Activated naive CD4-positive, alpha-beta T cell treated with anti-CD3 and anti-CD28 coated beads, Interleukin-2, amount 50 U/mL, for 24 hours (primary cell): ENCODE data around the gene ATP9B.

ENCODE experiments used
- H3K27ac Mint-ChIP-seq: one replicate; pipeline ENCODE4 v1.8.0; 2021; ENCODE audit warnings: mild to moderate bottlenecking, mixed read lengths
- H3K27me3 Mint-ChIP-seq: one replicate; pipeline ENCODE4 v1.8.0; 2021; ENCODE audit warnings: mixed read lengths
- H3K36me3 Mint-ChIP-seq: one replicate; pipeline ENCODE4 v1.8.0; 2021; ENCODE audit warnings: mixed read lengths
- H3K4me1 Mint-ChIP-seq: one replicate; pipeline ENCODE4 v1.8.0; 2021; ENCODE audit warnings: mixed read lengths
- H3K4me3 Mint-ChIP-seq: one replicate; pipeline ENCODE4 v1.8.0; 2021; ENCODE audit warnings: mild to moderate bottlenecking, mixed read lengths
- H3K9me3 Mint-ChIP-seq: one replicate; pipeline ENCODE4 v1.8.0; 2021; ENCODE audit warnings: mixed read lengths

ATP9B gene

GRCh38 chr18:79068937-79069716 lies at the start of gene ATP9B:
Gene ATP9B, plus strand, starts transcription at chr18:79069394. Its CDS starts 17 bp downstream, at chr18:79069411.
- peaks cover 39% of the 10 kb centered on the region for H3K4me1 Mint-ChIP-seq
- no peaks in the 10 kb centered on the region for H3K9me3 Mint-ChIP-seq
- H3K36me3 Mint-ChIP-seq: peaks cover 11% of the 10 kb centered on the region
- H3K4me3 Mint-ChIP-seq: peak within 1 kb of the TSS; percentile 92
- H3K27ac Mint-ChIP-seq: peak within 1 kb of the TSS; percentile 98
- H3K27me3 Mint-ChIP-seq: no peaks in the 10 kb centered on the region

- H3K36me3 Mint-ChIP-seq: no peaks in the 10 kb centered on the region
- H3K4me1 Mint-ChIP-seq: no peaks in the 10 kb centered on the region
These were observed 49.3 kb upstream of the ATP9B start for GRCh38 chr18:79019881-79020280.

GRCh38 chr18:79022603-79023002 lies 46.6 kb upstream of the ATP9B start:
- H3K36me3 Mint-ChIP-seq: no peaks in the 10 kb centered on the region
- no peak overlapping the region for H3K27ac Mint-ChIP-seq
- peaks cover 2% of the 10 kb centered on the region for H3K9me3 Mint-ChIP-seq
- no peak overlapping the region for H3K4me3 Mint-ChIP-seq
- H3K4me1 Mint-ChIP-seq: no peaks in the 10 kb centered on the region
- H3K27me3 Mint-ChIP-seq: peaks cover 4% of the 10 kb centered on the region

More at GRCh38 chr18:79019881-79020280, 49.3 kb upstream of the ATP9B start:
- H3K9me3 Mint-ChIP-seq: no peaks in the 10 kb centered on the region
- H3K27ac Mint-ChIP-seq: no peak overlapping the region
- H3K4me3 Mint-ChIP-seq: no peak overlapping the region
- H3K27me3 Mint-ChIP-seq: peaks cover 4% of the 10 kb centered on the region

- H3K9me3 Mint-ChIP-seq: peaks cover 16% of the 10 kb centered on the region
- no peaks in the 10 kb centered on the region for H3K4me1 Mint-ChIP-seq
- H3K36me3 Mint-ChIP-seq: no peaks in the 10 kb centered on the region
- peaks cover 1% of the 10 kb centered on the region for H3K27me3 Mint-ChIP-seq
- H3K4me3 Mint-ChIP-seq: no peak overlapping the region
- no peak overlapping the region for H3K27ac Mint-ChIP-seq
These were observed 42.7 kb upstream of the ATP9B start for GRCh38 chr18:79026491-79026890.

GRCh38 chr18:79030680-79031079 lies 38.5 kb upstream of the ATP9B start:
- Mint-ChIP-seq H3K27me3 (peaks cover 1% of the 10 kb centered on the region), H3K27ac (no peak overlapping the region), H3K9me3 (peaks cover 16% of the 10 kb centered on the region), H3K36me3 (no peaks in the 10 kb centered on the region), H3K4me3 (no peak overlapping the region), H3K4me1 (no peaks in the 10 kb centered on the region)

GRCh38 chr18:79042276-79042675 lies 26.9 kb upstream of the ATP9B start:
- H3K4me3 Mint-ChIP-seq: no peak overlapping the region
- no peaks in the 10 kb centered on the region for H3K4me1 Mint-ChIP-seq
- no peaks in the 10 kb centered on the region for H3K36me3 Mint-ChIP-seq
- H3K27me3 Mint-ChIP-seq: peaks cover 3% of the 10 kb centered on the region
- H3K27ac Mint-ChIP-seq: no peak overlapping the region
- H3K9me3 Mint-ChIP-seq: no peaks in the 10 kb centered on the region

- no peaks in the 10 kb centered on the region for H3K36me3 Mint-ChIP-seq
These were observed 25.9 kb upstream of the ATP9B start for GRCh38 chr18:79043288-79043687.

GRCh38 chr18:79046522-79046921 lies 22.7 kb upstream of the ATP9B start:
- no peaks in the 10 kb centered on the region for H3K36me3 Mint-ChIP-seq
- no peak overlapping the region for H3K27ac Mint-ChIP-seq

More at GRCh38 chr18:79043288-79043687, 25.9 kb upstream of the ATP9B start:
- H3K4me1 Mint-ChIP-seq: no peaks in the 10 kb centered on the region
- no peaks in the 10 kb centered on the region for H3K9me3 Mint-ChIP-seq
- peaks cover 3% of the 10 kb centered on the region for H3K27me3 Mint-ChIP-seq
- H3K4me3 Mint-ChIP-seq: no peak overlapping the region
- no peak overlapping the region for H3K27ac Mint-ChIP-seq

GRCh38 chr18:79047556-79048244 lies 21.5 kb upstream of the ATP9B start:
- no peak overlapping the region for H3K4me3 Mint-ChIP-seq
- H3K9me3 Mint-ChIP-seq: no peaks in the 10 kb centered on the region
- H3K36me3 Mint-ChIP-seq: no peaks in the 10 kb centered on the region
- no peaks in the 10 kb centered on the region for H3K27me3 Mint-ChIP-seq
- H3K27ac Mint-ChIP-seq: no peak overlapping the region
- H3K4me1 Mint-ChIP-seq: no peaks in the 10 kb centered on the region

More at GRCh38 chr18:79046522-79046921, 22.7 kb upstream of the ATP9B start:
- Mint-ChIP-seq H3K27me3 (no peaks in the 10 kb centered on the region), H3K4me3 (no peak overlapping the region), H3K9me3 (no peaks in the 10 kb centered on the region), H3K4me1 (no peaks in the 10 kb centered on the region)

- Mint-ChIP-seq H3K36me3 (no peaks in the 10 kb centered on the region), H3K9me3 (no peaks in the 10 kb centered on the region), H3K27ac (no peak overlapping the region), H3K4me3 (no peak overlapping the region), H3K4me1 (no peaks in the 10 kb centered on the region), H3K27me3 (no peaks in the 10 kb centered on the region)
These were observed 21.0 kb upstream of the ATP9B start for GRCh38 chr18:79048245-79048632.

GRCh38 chr18:79049506-79049905 lies 19.7 kb upstream of the ATP9B start:
- H3K36me3 Mint-ChIP-seq: peaks cover 2% of the 10 kb centered on the region
- H3K27me3 Mint-ChIP-seq: peaks cover 2% of the 10 kb centered on the region

GRCh38 chr18:79050005-79050404 lies 19.2 kb upstream of the ATP9B start:
- no peak overlapping the region for H3K27ac Mint-ChIP-seq
- peaks cover 2% of the 10 kb centered on the region for H3K36me3 Mint-ChIP-seq
- peaks cover 2% of the 10 kb centered on the region for H3K27me3 Mint-ChIP-seq
- no peaks in the 10 kb centered on the region for H3K9me3 Mint-ChIP-seq
- H3K4me1 Mint-ChIP-seq: no peaks in the 10 kb centered on the region
- H3K4me3 Mint-ChIP-seq: no peak overlapping the region

More at GRCh38 chr18:79049506-79049905, 19.7 kb upstream of the ATP9B start:
- H3K4me1 Mint-ChIP-seq: no peaks in the 10 kb centered on the region
- H3K27ac Mint-ChIP-seq: no peak overlapping the region
- H3K9me3 Mint-ChIP-seq: no peaks in the 10 kb centered on the region
- H3K4me3 Mint-ChIP-seq: no peak overlapping the region

GRCh38 chr18:79056827-79057367 lies 12.3 kb upstream of the ATP9B start:
- H3K4me1 Mint-ChIP-seq: no peaks in the 10 kb centered on the region
- H3K36me3 Mint-ChIP-seq: peaks cover 2% of the 10 kb centered on the region
- no peak overlapping the region for H3K4me3 Mint-ChIP-seq
- H3K9me3 Mint-ChIP-seq: no peaks in the 10 kb centered on the region
- H3K27ac Mint-ChIP-seq: no peak overlapping the region
- peaks cover 3% of the 10 kb centered on the region for H3K27me3 Mint-ChIP-seq

GRCh38 chr18:79058007-79058406 lies 11.2 kb upstream of the ATP9B start:
- peaks cover 3% of the 10 kb centered on the region for H3K27me3 Mint-ChIP-seq
- no peaks in the 10 kb centered on the region for H3K9me3 Mint-ChIP-seq
- H3K27ac Mint-ChIP-seq: no peak overlapping the region
- H3K36me3 Mint-ChIP-seq: peaks cover 2% of the 10 kb centered on the region
- H3K4me1 Mint-ChIP-seq: no peaks in the 10 kb centered on the region
- no peak overlapping the region for H3K4me3 Mint-ChIP-seq

GRCh38 chr18:79062806-79063205 lies 6.4 kb upstream of the ATP9B start:
- Mint-ChIP-seq H3K4me3 (no peak overlapping the region), H3K27me3 (peaks cover 2% of the 10 kb centered on the region), H3K36me3 (peaks cover 4% of the 10 kb centered on the region), H3K27ac (no peak overlapping the region), H3K4me1 (peaks cover 12% of the 10 kb centered on the region), H3K9me3 (no peaks in the 10 kb centered on the region)

- Mint-ChIP-seq H3K4me3 (no peak overlapping the region), H3K27ac (no peak overlapping the region), H3K36me3 (peaks cover 4% of the 10 kb centered on the region), H3K27me3 (no peaks in the 10 kb centered on the region), H3K4me1 (peaks cover 13% of the 10 kb centered on the region), H3K9me3 (no peaks in the 10 kb centered on the region)
These were observed 5.0 kb upstream of the ATP9B start for GRCh38 chr18:79064228-79064627.
